Astrocyte (in vitro differentiated cells and primary cell): Measurements from ENCODE around the gene PTGER4. TPM values are rescaled to one million over a fixed set of nuclear protein-coding genes. Genes with fewer than 3 reads are reported as not detected.

ENCODE experiments used
- DNase-seq: peaks from one replicate; pipeline ENCODE4 v3.0.0-alpha.2; 2010; ENCODE audit warnings: low read depth
- FAIRE-seq: peaks from 2 replicates; lab custom pipeline; 2011; peaks lifted over from hg19 to GRCh38; lab: Jason Lieb, UNC
- H2AFZ ChIP-seq: 2 replicates; pipeline ENCODE4 v1.6.0; 2012; ENCODE audit warnings: low read depth, low read length, inconsistent platforms
- H3K27ac ChIP-seq: 2 replicates; pipeline ENCODE4 v1.5.1; 2011; ENCODE audit warnings: low read depth, low read length, inconsistent platforms
- H3K27me3 ChIP-seq: 2 replicates; pipeline ENCODE4 v1.6.0; 2011; ENCODE audit warnings: low read length, inconsistent platforms; ENCODE audit not compliant: insufficient read depth
- H3K36me3 ChIP-seq: 2 replicates; pipeline ENCODE4 v1.5.1; 2011; ENCODE audit warnings: low read length, inconsistent platforms; ENCODE audit not compliant: insufficient read depth
- H3K4me1 ChIP-seq: 2 replicates; pipeline ENCODE4 v1.5.1; 2011; ENCODE audit warnings: low read length, inconsistent platforms; ENCODE audit not compliant: insufficient read depth
- H3K4me2 ChIP-seq: 2 replicates; pipeline ENCODE4 v1.6.0; 2012; ENCODE audit warnings: low read length, inconsistent platforms
- H3K4me3 ChIP-seq: 2 replicates; pipeline ENCODE4 v1.5.1; 2011; ENCODE audit warnings: low read depth, mild to moderate bottlenecking, low read length, inconsistent platforms; ENCODE audit not compliant: insufficient read depth
- H3K79me2 ChIP-seq: 2 replicates; pipeline ENCODE4 v1.6.0; 2012; ENCODE audit warnings: mild to moderate bottlenecking, low read length, inconsistent platforms; ENCODE audit not compliant: insufficient read depth
- H3K9ac ChIP-seq: 2 replicates; pipeline ENCODE4 v1.6.0; 2012; ENCODE audit warnings: mild to moderate bottlenecking, low read length, inconsistent platforms
- H3K9me3 ChIP-seq: 2 replicates; pipeline ENCODE4 v1.5.1; 2012; ENCODE audit warnings: low read depth, mild to moderate bottlenecking, low read length, inconsistent platforms; ENCODE audit not compliant: insufficient read depth
- H4K20me1 ChIP-seq: 2 replicates; pipeline ENCODE4 v1.6.0; 2012; ENCODE audit warnings: low read length, inconsistent platforms; ENCODE audit not compliant: insufficient read depth
- H3K27ac Mint-ChIP-seq: one replicate; pipeline ENCODE4 v1.8.0; 2021; ENCODE audit warnings: mild to moderate bottlenecking, mixed read lengths; ENCODE audit not compliant: unreplicated experiment
- H3K27me3 Mint-ChIP-seq: one replicate; pipeline ENCODE4 v1.8.0; 2021; ENCODE audit warnings: low read depth, mixed read lengths; ENCODE audit not compliant: unreplicated experiment
- H3K36me3 Mint-ChIP-seq: one replicate; pipeline ENCODE4 v1.8.0; 2021; ENCODE audit warnings: low read depth, mixed read lengths; ENCODE audit not compliant: unreplicated experiment
- H3K4me1 Mint-ChIP-seq: one replicate; pipeline ENCODE4 v1.8.0; 2021; ENCODE audit warnings: low read depth, mixed read lengths; ENCODE audit not compliant: unreplicated experiment
- H3K4me3 Mint-ChIP-seq: one replicate; pipeline ENCODE4 v1.8.0; 2021; ENCODE audit warnings: mild to moderate bottlenecking, moderate library complexity, mixed read lengths; ENCODE audit not compliant: unreplicated experiment
- H3K9me3 Mint-ChIP-seq: one replicate; pipeline ENCODE4 v1.8.0; 2021; ENCODE audit warnings: mild to moderate bottlenecking, mixed read lengths; ENCODE audit not compliant: unreplicated experiment
- CTCF ChIP-seq: IDR thresholded peaks from 2 replicates; pipeline ENCODE4 v1.5.1; 2011; ENCODE audit warnings: low read depth, mild to moderate bottlenecking, inconsistent platforms, low read length, moderate library complexity; ENCODE audit not compliant: insufficient read depth
- EZH2 ChIP-seq: IDR thresholded peaks from 2 replicates; pipeline ENCODE4 v1.6.1; 2012; ENCODE audit warnings: mild to moderate bottlenecking, low read length, inconsistent platforms; ENCODE audit not compliant: insufficient read depth
- total RNA-seq: library from RNA; stranded (reverse); gene quantifications from 2 replicates; pipeline ENCODE4 v1.2.1, GENCODE V29; 2021

Gene PTGER4
- total RNA-seq, 1 donor from 2014 or later: 8.6 TPM

DNA sequence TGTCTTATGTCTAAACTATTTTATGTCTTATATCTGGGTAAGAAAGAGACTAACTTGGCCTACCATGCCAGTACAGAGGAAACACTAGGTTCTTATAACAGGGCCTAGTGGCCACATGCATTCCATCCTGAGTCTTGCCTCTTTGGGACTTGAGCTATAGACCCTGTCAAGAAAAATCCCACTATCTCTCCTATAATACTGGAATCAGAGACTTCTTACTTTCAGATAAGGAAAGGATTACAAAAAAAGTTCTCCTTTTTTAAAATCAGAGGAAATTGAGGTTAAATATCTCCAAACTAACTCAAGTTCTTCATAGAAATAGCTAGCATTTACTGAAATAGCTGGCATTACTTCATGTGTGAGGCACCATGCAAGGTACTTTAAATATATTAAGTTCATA, 34.3 kb downstream of the PTGER4 start:
- H3K27ac Mint-ChIP-seq: no peak overlapping the region
- FAIRE-seq: no peak

DNA sequence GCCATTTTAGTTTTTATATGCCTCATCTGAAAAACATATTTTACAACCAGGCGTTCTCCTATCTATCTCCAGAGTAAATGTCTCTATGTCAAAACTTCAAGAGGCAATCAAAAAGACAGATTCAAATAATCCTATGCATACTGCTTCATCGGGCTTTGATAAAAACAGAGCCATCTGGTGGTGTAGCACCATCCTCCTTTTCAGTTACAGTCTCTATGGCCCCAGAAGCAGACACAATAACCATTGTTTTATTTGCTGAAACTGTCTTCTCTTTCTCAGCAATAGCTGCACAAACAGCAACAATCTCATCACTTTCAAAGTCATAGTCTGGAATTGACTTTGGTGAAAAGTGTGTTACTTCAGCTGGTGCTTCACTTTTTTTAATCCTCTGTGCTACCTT, 36.3 kb downstream of the PTGER4 start:
- Mint-ChIP-seq H3K4me1 (peaks cover 6% of the 10 kb centered on the region), H3K4me3 (no peak overlapping the region), H3K27ac (no peak overlapping the region), H3K27me3 (no peaks in the 10 kb centered on the region), H3K36me3 (peaks cover 5% of the 10 kb centered on the region), H3K9me3 (peaks cover 6% of the 10 kb centered on the region)
- H3K4me1 ChIP-seq: peaks cover 2% of the 10 kb centered on the region
- H3K79me2 ChIP-seq: no peaks in the 10 kb centered on the region
- H3K4me2 ChIP-seq: no peak overlapping the region
- H3K4me3 ChIP-seq: no peak overlapping the region
- H3K27me3 ChIP-seq: no peaks in the 10 kb centered on the region
- no peaks in the 10 kb centered on the region for H3K36me3 ChIP-seq
- H3K9me3 ChIP-seq: peaks cover 1% of the 10 kb centered on the region
- FAIRE-seq: peak; percentile 32
- DNase-seq: no peak
- TF ChIP-seq CTCF (peak; percentile 14), EZH2 (no peak)
- no peak overlapping the region for H3K27ac ChIP-seq
- no peak overlapping the region for H3K9ac ChIP-seq
- no peak overlapping the region for H2AFZ ChIP-seq
- H4K20me1 ChIP-seq: no peaks in the 10 kb centered on the region

More for the DNA sequence above, 34.3 kb downstream of the PTGER4 start:
- no peaks in the 10 kb centered on the region for H3K9me3 Mint-ChIP-seq
- Histone ChIP-seq H3K36me3 (no peaks in the 10 kb centered on the region), H3K9ac (no peak overlapping the region), H3K79me2 (no peaks in the 10 kb centered on the region), H3K4me2 (no peak overlapping the region), H3K4me1 (peaks cover 2% of the 10 kb centered on the region), H3K27ac (no peak overlapping the region), H3K27me3 (no peaks in the 10 kb centered on the region), H4K20me1 (no peaks in the 10 kb centered on the region), H3K4me3 (no peak overlapping the region), H3K9me3 (no peaks in the 10 kb centered on the region), H2AFZ (no peak overlapping the region)
- DNase-seq: no peak
- H3K4me3 Mint-ChIP-seq: no peak overlapping the region
- no peaks in the 10 kb centered on the region for H3K27me3 Mint-ChIP-seq
- H3K4me1 Mint-ChIP-seq: peaks cover 6% of the 10 kb centered on the region
- TF ChIP-seq EZH2: no peak
- TF ChIP-seq CTCF: no peak
- H3K36me3 Mint-ChIP-seq: peaks cover 5% of the 10 kb centered on the region

- Mint-ChIP-seq H3K4me3 (no peak overlapping the region), H3K4me1 (peaks cover 6% of the 10 kb centered on the region), H3K9me3 (peaks cover 11% of the 10 kb centered on the region), H3K36me3 (peaks cover 11% of the 10 kb centered on the region), H3K27me3 (no peaks in the 10 kb centered on the region), H3K27ac (no peak overlapping the region)
- peaks cover 2% of the 10 kb centered on the region for H3K4me1 ChIP-seq
- TF ChIP-seq EZH2: no peak
- TF ChIP-seq CTCF: no peak
- H3K9me3 ChIP-seq: peaks cover 5% of the 10 kb centered on the region
- H3K36me3 ChIP-seq: no peaks in the 10 kb centered on the region
- FAIRE-seq (peak; percentile 37), DNase-seq (no peak)
- no peaks in the 10 kb centered on the region for H4K20me1 ChIP-seq
- H3K27ac ChIP-seq: no peak overlapping the region
- no peak overlapping the region for H3K4me2 ChIP-seq
- H3K79me2 ChIP-seq: no peaks in the 10 kb centered on the region
- no peak overlapping the region for H3K4me3 ChIP-seq
- H3K27me3 ChIP-seq: no peaks in the 10 kb centered on the region
- no peak overlapping the region for H2AFZ ChIP-seq
- H3K9ac ChIP-seq: no peak overlapping the region
Observed at GRCh38 chr5:40716590-40716989, 36.9 kb downstream of the PTGER4 start.
